PC-3 (cell line): ENCODE data around the gene ZNF780B. TPM values are rescaled to one million over a fixed set of nuclear protein-coding genes. Genes with fewer than 3 reads are reported as not detected.

Experiments
- ATAC-seq: fragments of 200-7000 bp; cut with Tn5 transposase; 2 replicates; pipeline ENCODE4 v1.9.1; 2020; ENCODE audit warnings: mild to moderate bottlenecking, moderate library complexity
- BruUV-seq: library from RNA; stranded (reverse); fragments of 400-500 nt; replicated peaks from 2 replicates; lab custom pipeline; 2021; lab: Mats Ljungman, UMichigan
- CTCF ChIA-PET: fragments of 300-600 bp; sonication (Branson Sonifier 250); formaldehyde crosslinking; loops from one replicate; lab custom pipeline; 2022; ENCODE audit warnings: antibody characterized with exemption; lab: Charles Lee
- POLR2A ChIA-PET: fragments of 300-600 bp; sonication (Branson Sonifier 250); formaldehyde crosslinking; loops from one replicate; lab custom pipeline; 2022; ENCODE audit warnings: antibody characterized with exemption; ENCODE audit not compliant: unreplicated experiment; lab: Charles Lee
- DNase-seq: peaks from one replicate; pipeline ENCODE4 v3.0.0-alpha.2; 2015
- H2AFZ ChIP-seq: fragments of 300-600 bp; sonication (generic); 2 replicates; pipeline ENCODE4 v1.6.0; 2016; ENCODE audit warnings: antibody characterized with exemption, low read length
- H3F3A ChIP-seq: fragments of 300-600 bp; sonication (generic); one replicate; pipeline ENCODE4 v1.6.0; 2017; ENCODE audit warnings: antibody characterized with exemption, low read length, control low read depth, mild to moderate bottlenecking; ENCODE audit not compliant: unreplicated experiment
- H3K27ac ChIP-seq: fragments of 300-600 bp; sonication (generic); 2 replicates; pipeline ENCODE4 v1.5.1; 2016; ENCODE audit warnings: mild to moderate bottlenecking, low read length
- H3K27me3 ChIP-seq: fragments of 300-600 bp; sonication (generic); 2 replicates; pipeline ENCODE4 v1.6.1; 2016; ENCODE audit warnings: low read length, mixed read lengths
- H3K36me3 ChIP-seq: fragments of 300-600 bp; sonication (generic); 2 replicates; pipeline ENCODE4 v1.6.1; 2016; ENCODE audit warnings: low read depth, mixed run types, low read length, mixed read lengths
- H3K4me1 ChIP-seq: fragments of 300-600 bp; sonication (generic); 2 replicates; pipeline ENCODE4 v1.5.1; 2016; ENCODE audit warnings: low read length; ENCODE audit not compliant: insufficient read depth
- H3K4me2 ChIP-seq: fragments of 300-600 bp; sonication (generic); 2 replicates; pipeline ENCODE4 v1.6.0; 2016; ENCODE audit warnings: low read length
- H3K4me3 ChIP-seq: fragments of 300-600 bp; sonication (generic); 2 replicates; pipeline ENCODE4 v1.5.1; 2016; ENCODE audit warnings: mild to moderate bottlenecking, low read length, mixed read lengths
- H3K79me2 ChIP-seq: fragments of 300-600 bp; sonication (generic); 2 replicates; pipeline ENCODE4 v1.6.1; 2017; ENCODE audit warnings: low read length, mixed read lengths
- H3K9ac ChIP-seq: fragments of 300-600 bp; sonication (generic); 2 replicates; pipeline ENCODE4 v1.6.0; 2016; ENCODE audit warnings: mild to moderate bottlenecking, low read length
- H3K9me2 ChIP-seq: fragments of 300-600 bp; sonication (generic); replicated peaks from 2 replicates; pipeline ENCODE4 v1.6.1; 2016; ENCODE audit warnings: mixed run types, low read length, mixed read lengths
- H3K9me3 ChIP-seq: fragments of 300-600 bp; sonication (generic); 2 replicates; pipeline ENCODE4 v1.6.1; 2016; ENCODE audit warnings: low read length, mixed read lengths
- H4K20me1 ChIP-seq: fragments of 300-600 bp; sonication (generic); 2 replicates; pipeline ENCODE4 v1.6.1; 2016; ENCODE audit warnings: low read length, mixed read lengths
- EZH2 ChIP-seq: fragments of 300-600 bp; sonication (generic); IDR thresholded peaks from one replicate; pipeline ENCODE4 v1.6.1; 2017; ENCODE audit warnings: antibody characterized with exemption, mild to moderate bottlenecking, low read length; ENCODE audit not compliant: unreplicated experiment
- EZH2phosphoT487 ChIP-seq: fragments of 300-600 bp; sonication (generic); IDR thresholded peaks from 2 replicates; pipeline ENCODE4 v1.6.1; 2018; ENCODE audit warnings: mild to moderate bottlenecking, antibody characterized with exemption, low read length, borderline replicate concordance
- intact Hi-C: fragments of 100-400 bp; cut with micrococcal nuclease; formaldehyde crosslinking; loops from 2 replicates; pipeline ENCODE4 v1.9.0; 2023
- total RNA-seq: library from RNA; depleted of rRNA; stranded (reverse); fragments of >200 nt; gene quantifications from 2 replicates; pipeline ENCODE4 v1.2.3, GENCODE V29; 2014; rRNA removed
- TF ChIP-seq, protein P1 (sequence below): fragments of 300-600 bp; sonication (generic); conservative IDR thresholded peaks from 2 replicates; pipeline ENCODE4 v1.5.1; 2017; ENCODE audit warnings: antibody characterized with exemption, low read depth, mild to moderate bottlenecking, low read length

ZNF780B gene
- total RNA-seq, 1 experiment from 2014 or later, result 7.1 TPM

DNA sequence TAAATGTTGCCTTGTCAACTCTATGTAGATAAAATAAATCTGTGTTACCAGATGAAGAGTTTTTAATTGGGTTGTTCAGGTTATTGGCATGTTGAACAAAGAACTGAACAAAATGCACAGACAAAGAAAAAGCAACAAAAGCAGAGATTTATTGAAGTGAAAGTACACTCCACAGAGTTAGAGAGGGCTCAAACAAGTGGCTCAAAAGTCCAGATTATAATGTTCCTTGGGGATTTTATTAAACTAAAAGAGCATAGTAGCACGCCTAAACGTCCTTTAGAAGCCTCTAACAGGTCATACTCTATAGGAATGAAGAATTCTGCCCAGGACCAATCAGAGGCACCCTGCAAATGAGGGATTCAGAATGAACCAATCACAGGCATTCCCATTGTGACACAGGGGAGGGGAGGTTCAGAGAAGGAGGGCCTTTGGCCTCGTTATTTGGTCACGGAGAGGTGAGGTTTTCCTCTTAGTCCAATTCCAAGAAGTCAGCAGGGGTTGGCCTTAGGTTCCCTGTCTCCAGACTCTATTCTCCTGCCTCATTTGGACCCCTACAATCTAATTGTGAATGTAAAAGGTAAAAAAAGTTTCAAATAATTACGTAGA, 72.2 kb downstream of the ZNF780B start:
- no peak for ATAC-seq
- Histone ChIP-seq H3K79me2 (peaks cover 11% of the 10 kb centered on the region), H2AFZ (no peak overlapping the region), H3K9me2 (no peaks in the 10 kb centered on the region), H3K4me2 (no peak overlapping the region), H3K27me3 (no peaks in the 10 kb centered on the region), H3K36me3 (peaks cover 43% of the 10 kb centered on the region), H3K27ac (no peak overlapping the region), H3F3A (no peaks in the 10 kb centered on the region), H4K20me1 (no peaks in the 10 kb centered on the region), H3K9ac (no peak overlapping the region), H3K4me3 (no peak overlapping the region), H3K4me1 (no peaks in the 10 kb centered on the region), H3K9me3 (peaks cover 15% of the 10 kb centered on the region)
- ChIA-PET CTCF (no interaction called here), POLR2A (no interaction called here)
- BruUV-seq, result no TSS peak
- DNase-seq, result no peak
- intact Hi-C loops, result loop anchor here (10.0 kb wide), 1 partner anchor 111 kb away; the partner anchor contains the start of gene ZNF780A
- TF ChIP-seq EZH2phosphoT487, result no peak
- TF ChIP-seq, protein P1, sequence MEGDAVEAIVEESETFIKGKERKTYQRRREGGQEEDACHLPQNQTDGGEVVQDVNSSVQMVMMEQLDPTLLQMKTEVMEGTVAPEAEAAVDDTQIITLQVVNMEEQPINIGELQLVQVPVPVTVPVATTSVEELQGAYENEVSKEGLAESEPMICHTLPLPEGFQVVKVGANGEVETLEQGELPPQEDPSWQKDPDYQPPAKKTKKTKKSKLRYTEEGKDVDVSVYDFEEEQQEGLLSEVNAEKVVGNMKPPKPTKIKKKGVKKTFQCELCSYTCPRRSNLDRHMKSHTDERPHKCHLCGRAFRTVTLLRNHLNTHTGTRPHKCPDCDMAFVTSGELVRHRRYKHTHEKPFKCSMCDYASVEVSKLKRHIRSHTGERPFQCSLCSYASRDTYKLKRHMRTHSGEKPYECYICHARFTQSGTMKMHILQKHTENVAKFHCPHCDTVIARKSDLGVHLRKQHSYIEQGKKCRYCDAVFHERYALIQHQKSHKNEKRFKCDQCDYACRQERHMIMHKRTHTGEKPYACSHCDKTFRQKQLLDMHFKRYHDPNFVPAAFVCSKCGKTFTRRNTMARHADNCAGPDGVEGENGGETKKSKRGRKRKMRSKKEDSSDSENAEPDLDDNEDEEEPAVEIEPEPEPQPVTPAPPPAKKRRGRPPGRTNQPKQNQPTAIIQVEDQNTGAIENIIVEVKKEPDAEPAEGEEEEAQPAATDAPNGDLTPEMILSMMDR, result no peak
- no peak for TF ChIP-seq EZH2

DNA sequence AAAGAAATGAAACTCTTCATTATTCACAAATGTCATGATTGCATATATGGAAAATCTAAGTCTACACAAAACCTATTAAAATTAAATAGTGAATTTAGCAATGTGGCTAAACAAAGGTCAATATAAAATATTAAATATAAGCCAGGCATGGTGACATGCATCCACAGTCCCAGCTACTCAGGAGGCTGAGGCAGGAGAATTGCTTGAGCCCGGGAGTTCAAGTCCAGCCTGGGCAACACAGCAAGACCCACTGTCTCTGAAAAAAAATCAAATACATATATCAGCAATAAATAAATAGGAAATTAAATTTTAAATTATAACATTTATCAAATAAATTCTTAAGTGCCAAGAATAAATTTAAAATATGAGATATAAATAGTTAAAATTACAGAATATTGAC, 73.1 kb downstream of the ZNF780B start:
- ATAC-seq (no peak), DNase-seq (no peak)
- intact Hi-C loops, result loop anchor here (10.0 kb wide), 1 partner anchor 112 kb away; the partner anchor contains the start of gene ZNF780A
- no peak overlapping the region for H3K4me2 ChIP-seq
- no peak overlapping the region for H3K9ac ChIP-seq
- no TSS peak for BruUV-seq
- H3F3A ChIP-seq, result no peaks in the 10 kb centered on the region
- TF ChIP-seq EZH2phosphoT487 (no peak), EZH2 (no peak)
- TF ChIP-seq, protein P1, result no peak
- peaks cover 52% of the 10 kb centered on the region for H3K36me3 ChIP-seq
- H2AFZ ChIP-seq, result no peak overlapping the region
- H3K9me2 ChIP-seq, result no peaks in the 10 kb centered on the region
- no peaks in the 10 kb centered on the region for H3K4me1 ChIP-seq
- H4K20me1 ChIP-seq, result no peaks in the 10 kb centered on the region
- no peak overlapping the region for H3K27ac ChIP-seq
- H3K79me2 ChIP-seq, result peaks cover 7% of the 10 kb centered on the region; the same call in 1 of the 2 replicates
- H3K4me3 ChIP-seq, result no peak overlapping the region
- peaks cover 15% of the 10 kb centered on the region for H3K9me3 ChIP-seq
- CTCF ChIA-PET, result no interaction called here
- H3K27me3 ChIP-seq, result no peaks in the 10 kb centered on the region
- POLR2A ChIA-PET, result no interaction called here

Other genes starting within 250 kb of the ZNF780B start
- gene DYRK1B, start 222.1 kb downstream of the ZNF780B start, total RNA-seq, result 2.4 and 2.8 TPM in 2 replicates
- 186 and 270 TPM in 2 replicates for gene FBL, start 209.9 kb downstream of the ZNF780B start, total RNA-seq
- gene FCGBP, start 121.6 kb downstream of the ZNF780B start, total RNA-seq, result 0.52 and 0.80 TPM in 2 replicates
- 241 and 258 TPM in 2 replicates for gene PSMC4, start 85.1 kb downstream of the ZNF780B start, total RNA-seq
- 0.69 and 2.5 TPM in 2 replicates for gene ZNF546, start 59.2 kb downstream of the ZNF780B start, total RNA-seq
- gene ZNF780A, start 34.7 kb upstream of the ZNF780B start, total RNA-seq, result 3.3 and 9.0 TPM in 2 replicates
- 11.2 and 13.0 TPM in 2 replicates for gene MAP3K10, start 135.2 kb upstream of the ZNF780B start, total RNA-seq
- gene TTC9B, start 162.2 kb upstream of the ZNF780B start, total RNA-seq, result 0.15 and 0.17 TPM in 2 replicates
- not detected in 2 replicates for gene CCNP, start 170.5 kb upstream of the ZNF780B start, total RNA-seq
- gene AKT2, start 229.1 kb upstream of the ZNF780B start, total RNA-seq, result 80.6 and 84.9 TPM in 2 replicates